ENCODE data around the gene GPR78.

The GPR78 gene

DNA sequence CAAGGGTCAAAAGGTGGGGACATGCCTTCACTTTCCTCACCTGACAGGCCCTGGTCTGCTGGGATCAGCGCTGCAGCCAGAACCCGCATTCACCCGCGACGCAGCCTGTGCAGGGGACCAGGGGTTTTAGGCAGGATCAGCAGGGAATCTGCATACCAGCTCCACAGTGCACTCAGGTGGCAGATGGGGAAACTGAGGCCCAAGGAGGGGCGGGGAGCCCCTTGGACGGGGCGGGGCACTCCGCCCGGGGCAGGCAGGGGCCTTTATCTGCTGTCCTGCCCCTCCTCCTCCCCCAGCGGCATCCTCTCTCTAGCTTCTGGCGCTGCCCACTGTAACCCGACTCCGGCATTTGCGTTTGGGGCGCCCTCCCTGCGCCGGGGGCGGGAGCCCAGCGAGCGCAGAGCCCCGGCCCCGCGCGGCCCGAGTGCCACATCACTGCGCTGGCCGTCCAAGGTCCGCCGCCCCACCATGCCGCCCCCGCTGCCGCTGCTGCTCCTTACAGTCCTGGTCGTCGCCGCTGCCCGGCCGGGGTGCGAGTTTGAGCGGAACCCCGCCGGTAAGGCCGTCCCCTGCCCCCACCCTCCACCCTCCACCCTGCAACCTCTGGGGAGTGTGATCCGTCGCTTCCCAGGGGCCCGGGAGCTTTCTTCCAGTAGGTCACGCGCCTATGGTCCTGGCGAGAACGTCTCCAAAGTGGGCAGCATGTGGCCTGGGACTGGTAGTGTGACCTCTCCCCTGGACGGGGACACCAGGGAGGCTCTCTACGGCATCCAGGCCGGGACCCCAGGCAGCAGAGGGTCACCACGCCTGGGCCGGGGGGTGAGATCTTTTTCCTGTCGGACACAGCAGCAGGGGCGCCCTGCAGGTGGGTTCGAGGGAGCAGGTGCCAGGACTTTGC, 12.4 kb downstream of the GPR78 start, which contains the start of gene CPZ:
Gene CPZ (plus strand): TSS at position 400 of the 898 bp plus-strand sequence. CDS start 69 bp downstream, at position 469.
- Mint-ChIP-seq H3K36me3 (ENCODE audit: low read depth) (no peaks in the 10 kb centered on the region), H3K9me3 (no peaks in the 10 kb centered on the region), H3K4me3 (no peak within 1 kb of the TSS), H3K27me3 (peaks cover 18% of the 10 kb centered on the region), H3K27ac (no peak within 1 kb of the TSS), H3K4me1 (no peaks in the 10 kb centered on the region)
- DNase-seq (no peak), ATAC-seq (no peak)

DNA sequence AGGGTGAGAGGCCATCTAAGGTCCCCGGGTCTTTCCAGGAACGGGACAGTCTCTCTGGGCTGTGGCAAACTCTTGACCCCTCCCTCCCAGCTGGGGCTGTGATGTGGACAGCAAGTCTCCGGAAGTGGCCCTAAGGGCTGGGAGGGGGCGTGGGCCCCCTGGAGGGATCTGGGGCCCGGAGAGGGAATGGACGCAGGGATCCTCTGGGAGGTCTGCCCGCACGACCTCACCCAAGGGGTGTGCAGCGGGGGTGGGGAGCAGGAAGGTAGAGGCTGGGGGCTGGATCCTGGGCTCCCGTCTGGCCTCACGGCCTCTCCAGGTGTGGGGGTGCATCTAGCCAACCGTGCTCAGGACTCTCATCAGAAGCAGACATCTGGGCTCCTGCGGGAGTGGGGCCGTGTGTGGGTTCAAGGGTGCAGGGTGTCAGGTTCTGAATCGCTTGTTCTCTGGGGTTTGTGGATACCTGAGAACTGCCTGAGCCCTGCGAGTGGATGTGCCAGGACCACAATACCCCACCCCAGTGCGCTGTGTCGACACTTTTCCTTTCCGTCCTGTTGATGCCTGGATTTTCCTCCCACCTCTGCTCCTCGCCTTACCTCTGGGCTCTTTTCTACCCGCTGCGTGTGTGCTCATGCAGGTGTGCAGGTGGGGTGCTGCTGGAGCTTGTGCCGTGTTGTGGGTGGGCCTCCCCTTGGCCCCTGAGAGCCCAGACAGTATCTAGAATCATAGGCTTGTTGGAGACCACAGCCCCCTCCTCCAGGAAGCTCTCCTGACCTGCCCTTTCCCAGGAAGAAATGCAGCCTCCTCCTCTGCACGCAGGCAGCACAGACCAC, 13.3 kb downstream of the GPR78 start:
- H3K27me3 Mint-ChIP-seq = peaks cover 18% of the 10 kb centered on the region
- H3K36me3 Mint-ChIP-seq (ENCODE audit: low read depth) = no peaks in the 10 kb centered on the region
- no peak overlapping the region for H3K4me3 Mint-ChIP-seq
- H3K4me1 Mint-ChIP-seq = no peaks in the 10 kb centered on the region
- DNase-seq (no peak), ATAC-seq (no peak)
- no peaks in the 10 kb centered on the region for H3K9me3 Mint-ChIP-seq
- no peak overlapping the region for H3K27ac Mint-ChIP-seq

DNA sequence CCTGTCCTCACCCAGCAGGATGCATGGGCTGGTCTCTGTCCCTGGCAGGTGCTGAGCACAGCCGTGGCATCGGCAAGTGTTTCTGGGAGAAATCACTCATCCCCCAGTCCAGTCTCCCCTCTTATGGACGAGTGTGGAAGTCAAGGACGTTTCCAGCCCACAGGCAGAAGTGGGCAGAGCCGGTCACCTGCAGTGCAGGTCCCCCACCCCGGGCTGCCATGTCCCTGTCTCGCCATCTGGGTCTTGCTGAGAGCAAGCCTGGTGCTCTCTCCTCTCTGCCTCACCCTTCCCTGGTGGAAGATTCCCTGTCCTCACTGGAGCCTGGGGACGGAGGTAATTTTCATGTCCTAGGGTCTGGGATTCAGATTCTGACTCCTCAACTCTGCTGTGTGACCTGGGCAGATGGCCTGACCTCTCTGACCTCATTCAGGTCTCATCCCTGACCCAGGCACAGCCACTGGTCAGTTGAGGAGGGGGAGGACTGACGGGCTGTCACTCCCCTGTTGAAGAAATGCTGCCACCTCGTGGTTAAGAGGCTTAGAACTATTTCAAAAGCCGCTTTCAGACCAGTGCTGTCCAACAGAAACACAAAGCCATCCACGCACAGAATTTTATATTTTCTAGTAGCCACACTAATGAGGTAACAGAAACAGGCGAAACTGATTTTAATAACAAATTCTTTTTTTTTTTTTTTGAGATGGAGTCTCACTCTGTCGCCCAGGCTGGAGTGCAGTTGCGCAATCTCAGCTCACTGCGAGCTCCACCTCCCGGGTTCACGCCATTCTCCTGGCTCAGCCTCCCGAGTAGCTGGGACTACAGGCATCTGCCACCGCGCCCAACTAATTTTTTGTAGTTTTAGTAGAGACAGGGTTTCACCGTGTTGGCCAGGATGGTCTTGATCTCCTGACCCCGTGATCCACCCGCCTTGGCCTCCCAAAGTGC, 14.2 kb downstream of the GPR78 start:
- H3K9me3 Mint-ChIP-seq = no peaks in the 10 kb centered on the region
- no peaks in the 10 kb centered on the region for H3K36me3 Mint-ChIP-seq (ENCODE audit: low read depth)
- no peak overlapping the region for H3K27ac Mint-ChIP-seq
- peaks cover 18% of the 10 kb centered on the region for H3K27me3 Mint-ChIP-seq
- DNase-seq (peak; percentile 26), ATAC-seq (no peak)
- no peak overlapping the region for H3K4me3 Mint-ChIP-seq
- H3K4me1 Mint-ChIP-seq = no peaks in the 10 kb centered on the region

DNA sequence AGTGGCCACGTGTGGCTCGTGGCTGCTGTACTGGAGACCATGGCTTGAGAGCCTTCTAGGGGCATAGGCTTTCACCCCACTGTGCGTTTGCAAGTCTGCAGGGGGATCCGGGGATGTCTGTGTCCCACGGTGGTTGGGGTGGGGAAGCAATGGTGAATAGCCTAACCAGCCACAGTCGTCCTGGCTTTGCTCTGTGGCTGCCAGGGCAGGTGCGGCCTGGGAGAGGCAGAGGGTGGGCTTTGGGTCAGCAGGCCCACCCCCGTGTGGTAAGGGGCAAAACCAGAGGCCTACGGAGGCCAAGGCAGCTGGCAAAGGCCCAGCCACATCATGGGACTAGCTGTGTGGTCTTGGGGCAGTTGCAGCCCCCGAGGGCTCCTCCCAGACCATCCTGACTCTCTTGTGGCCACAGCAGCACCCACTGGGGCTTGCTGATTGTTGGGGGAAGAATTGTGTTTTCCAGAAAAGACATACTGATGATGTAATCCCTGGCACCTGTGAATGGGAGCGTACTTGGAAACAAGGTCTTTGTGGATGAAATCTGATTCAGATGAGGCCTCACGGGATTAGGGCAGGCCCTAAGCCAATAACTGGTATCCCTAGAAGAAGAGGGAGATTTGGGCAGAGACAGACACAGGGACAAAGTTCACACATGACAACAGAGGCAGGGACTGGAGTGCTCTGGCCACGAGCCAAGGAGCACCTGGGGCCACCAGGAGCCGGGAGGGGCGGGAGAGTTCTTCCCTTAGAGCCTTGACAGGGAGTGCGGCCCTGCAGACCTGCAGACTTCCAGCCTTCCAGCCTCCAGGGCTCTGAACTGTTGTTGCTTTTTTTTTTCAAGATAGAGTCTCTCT, 15.3 kb downstream of the GPR78 start:
- Mint-ChIP-seq H3K4me3 (no peak overlapping the region), H3K36me3 (ENCODE audit: low read depth) (no peaks in the 10 kb centered on the region), H3K9me3 (no peaks in the 10 kb centered on the region), H3K4me1 (no peaks in the 10 kb centered on the region), H3K27me3 (peaks cover 18% of the 10 kb centered on the region), H3K27ac (no peak overlapping the region)
- DNase-seq = no peak
- no peak for ATAC-seq

DNA sequence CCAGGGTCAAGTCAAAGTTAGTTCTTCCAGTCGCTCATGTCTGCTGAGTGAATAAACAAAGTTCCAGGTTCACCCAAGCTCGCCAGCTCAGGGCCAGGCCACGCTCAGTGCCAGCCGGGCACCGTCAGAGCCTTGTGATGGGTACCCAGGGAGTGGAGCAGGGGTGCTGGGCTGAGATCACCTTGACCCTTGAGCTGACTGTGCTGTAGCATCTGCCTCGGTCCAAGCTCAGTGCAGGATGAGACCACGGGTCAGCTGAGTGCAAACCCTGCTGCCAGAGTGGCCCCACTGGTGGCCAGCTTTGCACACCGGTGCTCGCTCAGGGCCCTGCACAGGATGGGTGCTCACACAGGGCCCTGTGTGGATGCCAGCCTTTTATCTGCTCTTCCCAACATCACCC, 16.7 kb downstream of the GPR78 start:
- H3K4me3 Mint-ChIP-seq = no peak overlapping the region

DNA sequence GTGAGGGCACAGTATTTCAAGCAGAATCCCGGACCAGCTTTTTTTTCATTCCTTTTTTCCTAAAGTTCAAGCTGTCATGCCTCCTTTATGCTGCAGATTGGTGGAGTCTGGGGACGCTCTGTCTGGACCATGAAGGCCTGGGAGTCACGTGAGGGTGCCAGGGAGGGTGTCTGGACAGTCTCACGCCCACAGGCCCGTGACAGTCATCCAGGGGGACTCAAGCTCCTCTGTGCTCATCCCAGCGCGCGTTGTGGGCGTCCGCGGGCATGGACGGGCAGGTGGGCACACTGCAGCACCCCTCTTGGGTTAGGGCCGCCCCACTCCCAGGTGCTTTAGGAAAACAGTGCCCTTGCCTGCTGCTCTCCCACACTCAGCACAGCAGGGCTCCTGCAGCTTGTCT, 17.1 kb downstream of the GPR78 start:
- ATAC-seq (no peak), DNase-seq (no peak)
- H3K27me3 Mint-ChIP-seq = peaks cover 10% of the 10 kb centered on the region
- no peak overlapping the region for H3K4me3 Mint-ChIP-seq
- no peak overlapping the region for H3K27ac Mint-ChIP-seq
- H3K9me3 Mint-ChIP-seq = no peaks in the 10 kb centered on the region
- H3K36me3 Mint-ChIP-seq (ENCODE audit: low read depth) = no peaks in the 10 kb centered on the region
- H3K4me1 Mint-ChIP-seq = no peaks in the 10 kb centered on the region

More for the DNA sequence above, 16.7 kb downstream of the GPR78 start:
- no peaks in the 10 kb centered on the region for H3K36me3 Mint-ChIP-seq (ENCODE audit: low read depth)
- no peaks in the 10 kb centered on the region for H3K9me3 Mint-ChIP-seq
- no peaks in the 10 kb centered on the region for H3K4me1 Mint-ChIP-seq
- ATAC-seq (no peak), DNase-seq (no peak)
- H3K27me3 Mint-ChIP-seq = peaks cover 12% of the 10 kb centered on the region
- no peak overlapping the region for H3K27ac Mint-ChIP-seq

DNA sequence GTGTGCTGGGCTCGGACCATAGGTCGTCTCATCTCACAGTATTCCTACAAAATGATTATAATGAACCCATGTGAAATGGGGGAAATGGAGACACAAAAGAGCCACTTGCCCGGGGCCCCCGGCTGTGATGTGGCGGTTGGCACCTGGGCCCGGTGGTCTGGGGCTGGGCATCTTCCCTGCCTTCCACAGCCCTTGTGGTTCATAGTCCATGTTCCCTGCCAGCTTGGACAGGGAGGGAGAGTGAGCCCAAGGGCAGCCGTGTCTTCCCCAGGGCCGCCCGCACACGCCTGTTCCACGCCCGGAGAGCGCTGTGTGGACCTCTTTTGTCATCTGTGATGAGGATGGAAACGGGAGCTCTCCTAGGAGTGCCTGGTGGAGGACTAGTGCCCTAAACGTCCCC, 17.6 kb downstream of the GPR78 start:
- no peak for ATAC-seq
- Mint-ChIP-seq H3K36me3 (ENCODE audit: low read depth) (no peaks in the 10 kb centered on the region), H3K4me3 (no peak overlapping the region), H3K9me3 (no peaks in the 10 kb centered on the region), H3K27ac (no peak overlapping the region), H3K4me1 (no peaks in the 10 kb centered on the region), H3K27me3 (peaks cover 10% of the 10 kb centered on the region)
- DNase-seq = no peak

DNA sequence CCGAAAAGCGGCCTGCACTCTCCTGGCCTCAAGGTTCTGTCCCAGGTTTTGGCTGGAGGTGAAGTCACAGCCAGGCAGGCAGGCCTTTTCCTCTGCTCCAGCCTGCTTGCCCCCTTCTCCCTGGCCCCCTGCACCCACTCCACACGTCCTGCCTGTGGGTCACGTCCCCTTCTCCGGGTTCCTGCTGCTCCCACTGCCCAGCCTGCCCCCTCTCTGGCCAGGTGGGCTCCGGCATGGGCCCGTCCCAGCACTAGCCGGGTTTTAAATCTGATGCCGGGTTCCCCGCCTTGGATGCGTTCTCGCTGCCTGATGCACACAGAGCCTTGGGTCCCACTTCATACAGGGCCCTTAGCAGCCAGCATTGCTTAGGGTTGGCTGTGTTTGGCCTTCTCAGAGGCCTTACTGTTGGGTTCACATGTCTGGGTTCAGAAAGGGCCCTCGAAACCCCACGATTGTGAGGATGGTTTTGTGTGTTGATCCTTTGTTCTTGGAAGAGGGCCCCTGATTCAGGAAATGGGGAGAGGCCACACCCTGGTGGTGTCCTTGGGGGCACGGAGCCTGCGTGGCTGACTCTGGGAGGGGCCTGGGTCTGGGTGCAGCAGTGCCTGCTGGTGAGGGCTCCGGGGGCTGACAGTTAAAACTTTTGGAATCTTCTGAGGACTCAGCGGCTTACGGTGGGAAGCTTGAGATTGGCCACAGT, 18.3 kb downstream of the GPR78 start:
- ATAC-seq = no peak
- Mint-ChIP-seq H3K4me3 (no peak overlapping the region), H3K4me1 (no peaks in the 10 kb centered on the region), H3K36me3 (ENCODE audit: low read depth) (no peaks in the 10 kb centered on the region), H3K27me3 (peaks cover 10% of the 10 kb centered on the region), H3K27ac (no peak overlapping the region), H3K9me3 (no peaks in the 10 kb centered on the region)
- DNase-seq = no peak

DNA sequence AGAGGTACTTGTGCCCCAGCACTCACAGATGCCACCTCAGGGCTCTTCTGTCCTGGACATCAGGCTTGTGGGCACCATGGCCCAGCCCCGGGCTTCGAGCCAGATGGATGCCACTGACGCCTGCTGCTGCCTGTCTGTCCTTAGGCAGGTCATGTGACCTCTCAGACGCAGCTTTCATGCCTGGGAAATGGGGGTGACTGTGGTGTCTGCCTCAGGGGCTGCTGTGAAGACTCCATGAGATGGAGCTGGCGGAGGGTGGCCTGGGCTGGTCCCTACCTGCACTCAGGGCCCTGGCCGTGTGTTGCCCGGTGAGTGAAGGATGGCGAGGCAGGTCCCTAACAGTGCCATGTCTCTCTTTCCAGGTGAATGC, 18.9 kb downstream of the GPR78 start:
- DNase-seq (no peak), ATAC-seq (no peak)
- H3K4me1 Mint-ChIP-seq = no peaks in the 10 kb centered on the region
- no peak overlapping the region for H3K27ac Mint-ChIP-seq
- H3K36me3 Mint-ChIP-seq (ENCODE audit: low read depth) = no peaks in the 10 kb centered on the region
- no peak overlapping the region for H3K4me3 Mint-ChIP-seq
- peaks cover 5% of the 10 kb centered on the region for H3K27me3 Mint-ChIP-seq
- H3K9me3 Mint-ChIP-seq = no peaks in the 10 kb centered on the region

DNA sequence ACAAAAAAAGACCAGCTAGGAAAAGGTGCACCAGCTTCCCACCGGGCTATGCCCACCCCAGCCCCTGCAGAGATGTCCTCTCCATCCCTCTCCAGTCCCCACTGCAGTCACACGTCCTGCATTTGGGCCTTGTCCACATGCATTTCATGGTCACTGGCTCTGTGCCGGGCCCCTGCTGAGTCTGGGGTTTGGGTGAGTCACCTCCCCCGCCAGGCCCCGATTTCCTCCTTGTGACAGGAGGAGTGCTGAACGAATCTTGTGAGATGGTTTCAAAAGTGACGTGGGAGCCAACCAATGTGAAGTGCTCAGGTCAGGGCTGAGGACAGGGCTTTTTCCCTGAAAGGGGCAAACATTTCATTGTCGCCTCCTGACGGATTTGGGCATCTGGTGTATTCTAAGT, 19.5 kb downstream of the GPR78 start:
- ATAC-seq (no peak), DNase-seq (no peak)
- Mint-ChIP-seq H3K27ac (no peak overlapping the region), H3K9me3 (no peaks in the 10 kb centered on the region), H3K36me3 (ENCODE audit: low read depth) (no peaks in the 10 kb centered on the region), H3K4me1 (no peaks in the 10 kb centered on the region), H3K27me3 (no peaks in the 10 kb centered on the region), H3K4me3 (no peak overlapping the region)

DNA sequence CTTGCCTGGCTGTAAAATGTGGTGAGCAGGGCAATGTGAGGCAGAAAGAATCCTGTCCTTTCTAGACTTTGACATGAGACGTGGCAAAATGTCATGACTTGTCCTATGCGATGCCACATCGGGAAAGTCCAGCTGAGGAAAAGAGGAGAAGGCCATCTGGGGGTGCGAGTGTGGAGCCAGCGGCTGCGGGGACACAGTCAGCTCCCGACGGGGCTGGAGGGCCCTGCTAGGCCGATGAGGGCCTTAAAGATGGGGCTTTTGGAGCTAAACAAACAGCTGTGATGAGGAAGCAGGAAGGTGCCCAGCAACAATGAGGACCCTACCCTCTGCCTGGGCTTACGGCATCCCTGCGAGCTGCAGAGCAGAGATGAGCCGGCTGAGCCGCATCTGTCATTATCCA, 20.1 kb downstream of the GPR78 start:
- Mint-ChIP-seq H3K36me3 (ENCODE audit: low read depth) (no peaks in the 10 kb centered on the region), H3K27me3 (no peaks in the 10 kb centered on the region), H3K4me3 (no peak overlapping the region), H3K27ac (no peak overlapping the region), H3K9me3 (no peaks in the 10 kb centered on the region), H3K4me1 (no peaks in the 10 kb centered on the region)
- ATAC-seq (no peak), DNase-seq (no peak)

DNA sequence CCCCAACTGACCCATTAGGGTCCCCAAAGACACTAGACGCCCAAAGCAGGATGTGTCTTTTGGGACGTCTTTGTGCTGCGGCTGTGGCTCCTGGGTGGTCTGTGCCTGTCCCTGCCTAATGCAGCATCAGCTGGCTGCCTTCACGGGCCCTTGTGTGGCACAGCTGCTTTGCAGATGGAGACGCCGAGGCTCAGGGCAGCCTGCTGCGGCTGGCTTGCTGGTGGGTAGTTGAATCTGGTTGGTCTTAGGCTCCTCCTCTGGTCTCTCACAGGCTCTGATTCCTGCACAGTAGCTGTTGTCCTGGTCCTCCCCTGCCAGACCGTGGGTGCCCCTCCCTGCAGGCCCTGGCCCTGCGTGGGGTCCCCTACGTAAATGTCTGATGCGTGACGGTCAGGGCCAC, 20.5 kb downstream of the GPR78 start:
- ATAC-seq (no peak), DNase-seq (no peak)
- Mint-ChIP-seq H3K27ac (no peak overlapping the region), H3K4me1 (no peaks in the 10 kb centered on the region), H3K36me3 (ENCODE audit: low read depth) (no peaks in the 10 kb centered on the region), H3K27me3 (no peaks in the 10 kb centered on the region), H3K4me3 (no peak overlapping the region), H3K9me3 (no peaks in the 10 kb centered on the region)

DNA sequence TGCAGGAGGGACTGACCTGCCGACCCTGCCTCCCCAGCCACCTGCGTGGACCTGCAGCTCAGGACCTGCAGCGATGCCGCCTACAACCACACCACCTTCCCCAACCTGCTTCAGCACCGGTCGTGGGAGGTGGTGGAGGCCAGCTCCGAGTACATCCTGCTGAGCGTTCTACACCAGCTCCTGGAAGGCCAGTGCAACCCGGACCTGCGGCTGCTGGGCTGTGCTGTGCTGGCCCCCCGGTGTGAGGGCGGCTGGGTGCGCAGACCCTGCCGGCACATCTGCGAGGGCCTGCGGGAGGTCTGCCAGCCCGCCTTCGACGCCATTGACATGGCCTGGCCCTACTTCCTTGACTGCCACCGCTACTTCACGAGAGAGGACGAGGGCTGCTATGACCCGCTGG, 20.9 kb downstream of the GPR78 start:
- DNase-seq (no peak), ATAC-seq (no peak)
- no peak overlapping the region for H3K4me3 Mint-ChIP-seq
- H3K36me3 Mint-ChIP-seq (ENCODE audit: low read depth) = no peaks in the 10 kb centered on the region
- no peaks in the 10 kb centered on the region for H3K9me3 Mint-ChIP-seq
- H3K4me1 Mint-ChIP-seq = no peaks in the 10 kb centered on the region
- no peak overlapping the region for H3K27ac Mint-ChIP-seq
- no peaks in the 10 kb centered on the region for H3K27me3 Mint-ChIP-seq
